Duodenal mucosa (tissue), 2 donors: ENCODE measurements around the gene ZNF624.
"Not testable (repeated sequence)": the region's sequence is repeated elsewhere in the genome, so short reads cannot be mapped to it uniquely, and the experiment has no call there.

ENCODE experiments used
- H3K27ac ChIP-seq: one replicate; pipeline ENCODE4 v1.7.0; 2013; ENCODE audit warnings: low read depth, low read length
- H3K27me3 ChIP-seq, 2 donors: one replicate each; pipeline ENCODE4 v1.7.0; 2013; ENCODE audit warnings: low read length in 2 of 2, control low read depth in 1 of 2; ENCODE audit not compliant: insufficient read depth in 2 of 2, control insufficient read depth in 1 of 2
- H3K36me3 ChIP-seq, 2 donors: one replicate each; pipeline ENCODE4 v1.7.0; 2013; ENCODE audit warnings: low read length in 2 of 2, control low read depth in 1 of 2; ENCODE audit not compliant: insufficient read depth in 2 of 2, control insufficient read depth in 1 of 2
- H3K4me1 ChIP-seq, 2 donors: one replicate each; pipeline ENCODE4 v1.7.0; 2013; ENCODE audit warnings: low read length in 2 of 2, control low read depth in 1 of 2; ENCODE audit not compliant: insufficient read depth in 2 of 2, control insufficient read depth in 1 of 2
- H3K4me3 ChIP-seq, 2 donors: one replicate each; pipeline ENCODE4 v1.7.0; 2013; ENCODE audit warnings: low read length in 2 of 2, low read depth in 1 of 2
- H3K9ac ChIP-seq, 2 donors: one replicate each; pipeline ENCODE4 v1.7.0; 2013; ENCODE audit warnings: low read length in 2 of 2, low read depth in 1 of 2
- H3K9me3 ChIP-seq, 2 donors: one replicate each; pipeline ENCODE4 v1.7.0; 2013; ENCODE audit warnings: low read length in 2 of 2, control low read depth in 1 of 2; ENCODE audit not compliant: control insufficient read depth in 1 of 2

The ZNF624 gene

GRCh38 chr17:16666553-16666906 lies 12.9 kb upstream of the ZNF624 start:
- H3K9ac ChIP-seq, H3K27ac ChIP-seq: not testable (repeated sequence)

GRCh38 chr17:16662936-16663335 lies 9.3 kb upstream of the ZNF624 start:
- Histone ChIP-seq H3K27me3 (peaks cover 0 to 4% of the 10 kb centered on the region in 2 donors), H3K36me3 (no peaks in the 10 kb centered on the region), H3K4me1 (no peaks in the 10 kb centered on the region), H3K9ac (no peak overlapping the region), H3K4me3 (no peak overlapping the region), H3K9me3 (no peaks in the 10 kb centered on the region), H3K27ac (no peak overlapping the region)

More at GRCh38 chr17:16666553-16666906, 12.9 kb upstream of the ZNF624 start:
- H3K36me3 ChIP-seq, H3K9me3 ChIP-seq, H3K4me1 ChIP-seq, H3K4me3 ChIP-seq: not testable (repeated sequence)
- H3K27me3 ChIP-seq = peaks cover 0 to 11% of the 10 kb centered on the region in 2 donors

GRCh38 chr17:16661217-16661616 lies 7.6 kb upstream of the ZNF624 start:
- no peaks in the 10 kb centered on the region for H3K4me1 ChIP-seq
- H3K9ac ChIP-seq = no peak overlapping the region
- H3K36me3 ChIP-seq = no peaks in the 10 kb centered on the region
- no peak overlapping the region for H3K27ac ChIP-seq
- peaks cover 0 to 4% of the 10 kb centered on the region in 2 donors for H3K27me3 ChIP-seq
- no peak overlapping the region for H3K4me3 ChIP-seq
- no peaks in the 10 kb centered on the region for H3K9me3 ChIP-seq

- H3K36me3 ChIP-seq = no peaks in the 10 kb centered on the region
- peak overlapping the region; percentile 62 to 78 for H3K4me3 ChIP-seq
- H3K27me3 ChIP-seq = no peaks in the 10 kb centered on the region
- no peaks in the 10 kb centered on the region for H3K9me3 ChIP-seq
- H3K9ac ChIP-seq = peak overlapping the region; percentile 73 to 75
- H3K27ac ChIP-seq = peak overlapping the region; percentile 61
- peaks cover 10 to 11% of the 10 kb centered on the region in 2 donors for H3K4me1 ChIP-seq
Observed at GRCh38 chr17:16652847-16653366, 743 bp downstream of the ZNF624 start.

- no peaks in the 10 kb centered on the region for H3K36me3 ChIP-seq
- H3K27me3 ChIP-seq = no peaks in the 10 kb centered on the region
- H3K9me3 ChIP-seq = no peaks in the 10 kb centered on the region
- H3K4me3 ChIP-seq = no peak overlapping the region
- H3K9ac ChIP-seq = no peak overlapping the region
- no peak overlapping the region for H3K27ac ChIP-seq
- H3K4me1 ChIP-seq = peaks cover 10 to 11% of the 10 kb centered on the region in 2 donors
Observed at GRCh38 chr17:16652252-16652651, 1.4 kb downstream of the ZNF624 start.

DNA sequence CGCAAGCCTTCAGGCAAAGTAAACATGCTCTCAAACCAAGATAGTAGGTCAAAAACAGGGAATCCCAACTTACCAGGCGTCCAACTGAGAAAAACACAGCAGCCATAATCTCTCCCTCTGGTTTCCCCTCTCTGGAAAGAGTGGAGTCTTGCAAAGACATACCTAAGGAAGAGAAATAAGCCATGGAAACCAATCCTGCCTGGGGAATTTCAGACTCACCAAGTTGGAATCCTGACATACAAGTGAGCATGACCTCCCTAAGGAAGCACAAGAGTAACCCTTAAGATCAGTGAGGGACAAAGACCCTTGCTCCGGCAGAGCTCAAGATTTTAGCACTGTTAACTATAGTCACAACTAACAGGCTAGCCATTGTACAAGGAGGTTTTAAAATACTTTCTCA lies 4.1 kb downstream of the ZNF624 start:
- Histone ChIP-seq H3K4me1 (peaks cover 10 to 11% of the 10 kb centered on the region in 2 donors), H3K9ac (no peak overlapping the region), H3K27me3 (no peaks in the 10 kb centered on the region), H3K9me3 (no peaks in the 10 kb centered on the region), H3K27ac (no peak overlapping the region), H3K36me3 (no peaks in the 10 kb centered on the region), H3K4me3 (no peak overlapping the region)

DNA sequence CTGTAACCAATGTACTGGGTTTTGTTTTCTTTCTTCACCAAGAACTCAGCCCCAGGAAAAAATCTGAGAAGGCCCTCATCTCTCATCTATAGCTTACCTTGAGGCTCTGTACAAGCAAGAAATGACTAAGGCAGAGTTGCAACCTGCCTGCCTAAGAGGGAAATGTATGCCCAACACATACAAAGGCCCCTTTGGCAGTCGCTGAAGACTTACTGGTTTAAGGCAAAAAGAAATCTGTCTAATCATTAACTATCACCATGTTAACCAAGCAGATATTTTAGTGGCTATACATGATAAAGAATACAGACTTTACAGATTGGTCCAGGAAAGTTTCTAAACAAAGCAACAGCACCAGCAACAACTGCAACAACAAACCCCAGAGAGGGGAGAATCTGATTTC lies 14.2 kb downstream of the ZNF624 start:
- no peak overlapping the region for H3K9ac ChIP-seq
- H3K27me3 ChIP-seq = no peaks in the 10 kb centered on the region
- H3K4me1 ChIP-seq = no peaks in the 10 kb centered on the region
- H3K4me3 ChIP-seq = no peak overlapping the region
- no peaks in the 10 kb centered on the region for H3K9me3 ChIP-seq
- no peak overlapping the region for H3K27ac ChIP-seq
- H3K36me3 ChIP-seq = peaks cover 0 to 9% of the 10 kb centered on the region in 2 donors

DNA sequence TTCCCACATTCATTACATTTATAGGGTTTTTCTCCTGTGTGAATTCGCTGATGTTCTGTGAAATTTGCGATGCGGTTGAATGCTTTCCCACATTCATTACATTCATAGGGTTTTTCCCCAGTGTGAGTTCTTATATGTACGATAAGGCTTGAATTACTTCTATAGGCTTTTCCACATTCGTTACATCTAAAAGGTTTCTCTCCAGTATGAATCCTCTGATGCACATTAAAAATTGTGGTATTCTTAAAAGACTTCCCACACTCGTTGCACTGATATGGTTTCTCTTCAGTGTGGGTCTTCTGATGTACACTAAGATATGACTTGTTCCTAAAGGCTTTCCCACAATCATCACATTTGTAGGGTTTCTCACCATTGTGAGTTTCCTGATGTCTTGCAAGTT lies 30.4 kb downstream of the ZNF624 start:
- peaks cover 16 to 25% of the 10 kb centered on the region in 2 donors for H3K36me3 ChIP-seq
- no peaks in the 10 kb centered on the region for H3K4me1 ChIP-seq
- no peaks in the 10 kb centered on the region for H3K27me3 ChIP-seq
- peaks cover 63 to 71% of the 10 kb centered on the region in 2 donors for H3K9me3 ChIP-seq
- no peak overlapping the region for H3K9ac ChIP-seq
- H3K27ac ChIP-seq = no peak overlapping the region
- H3K4me3 ChIP-seq = no peak overlapping the region

DNA sequence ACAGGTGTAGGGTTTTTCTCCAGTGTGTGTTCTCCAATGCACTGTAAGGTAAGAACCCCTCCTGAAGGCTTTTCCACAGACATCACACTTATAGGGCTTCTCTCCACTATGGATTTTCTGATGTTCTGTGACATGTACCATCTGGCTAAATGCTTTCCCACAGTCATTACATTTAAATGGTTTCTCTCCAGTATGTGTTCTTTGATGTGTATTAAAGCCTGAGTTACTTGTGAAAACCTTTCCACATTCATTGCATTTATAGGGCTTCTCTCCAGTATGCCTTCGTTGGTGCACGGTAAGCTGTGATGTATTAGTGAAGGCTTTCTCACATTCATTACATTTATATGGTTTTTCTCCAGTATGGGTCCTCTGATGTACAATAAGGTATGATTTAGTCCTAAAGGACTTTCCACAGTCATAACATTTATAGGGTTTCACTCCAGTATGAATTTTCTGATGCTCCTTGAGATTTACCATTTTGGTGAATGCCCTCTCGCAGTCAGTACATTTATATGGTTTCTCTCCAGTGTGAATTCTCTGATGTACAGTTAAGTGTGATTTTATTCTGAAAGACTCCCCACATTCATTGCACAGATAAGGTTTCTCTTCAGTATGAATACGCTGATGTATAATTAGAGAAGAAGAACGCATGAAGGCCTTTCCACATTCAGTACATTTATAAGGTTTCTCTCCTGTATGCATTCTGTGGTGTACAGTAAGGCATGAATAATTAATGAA lies 30.9 kb downstream of the ZNF624 start:
- no peak overlapping the region for H3K27ac ChIP-seq
- no peaks in the 10 kb centered on the region for H3K4me1 ChIP-seq
- H3K27me3 ChIP-seq = no peaks in the 10 kb centered on the region
- peak overlapping the region in 1 of 2 donors; percentile 29 for H3K4me3 ChIP-seq
- H3K36me3 ChIP-seq = peaks cover 16 to 25% of the 10 kb centered on the region in 2 donors
- H3K9ac ChIP-seq = no peak overlapping the region
- peaks cover 64 to 74% of the 10 kb centered on the region in 2 donors for H3K9me3 ChIP-seq

DNA sequence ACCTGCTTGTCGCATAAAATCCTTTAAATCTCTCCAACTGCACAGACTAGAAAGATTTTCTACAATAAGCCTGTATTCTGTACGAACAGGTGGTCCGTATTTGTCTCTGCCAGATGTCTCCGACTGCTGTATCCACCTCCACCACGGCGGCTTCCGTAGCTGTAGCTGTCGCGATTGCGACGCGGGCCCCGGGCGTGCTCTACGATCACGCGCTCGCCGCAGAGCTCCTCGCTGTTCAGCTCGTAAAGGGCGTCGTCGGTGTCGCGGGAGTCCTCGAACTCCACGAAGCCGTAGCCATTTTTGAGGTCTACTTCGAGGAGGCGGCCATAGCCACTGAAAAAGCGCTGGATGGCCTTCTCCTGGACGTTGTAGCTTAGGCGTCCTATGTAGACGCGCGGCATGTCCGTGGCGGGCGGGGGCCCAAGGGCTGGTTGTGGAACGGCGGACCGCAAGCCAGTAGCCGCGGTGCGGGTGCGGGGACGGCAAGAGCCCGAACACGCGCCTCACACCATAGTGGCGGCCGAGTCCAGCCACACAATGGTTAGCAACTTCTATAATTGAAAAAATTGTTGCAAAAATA lies 36.1 kb downstream of the ZNF624 start:
- Histone ChIP-seq H3K9me3 (peaks cover 49 to 56% of the 10 kb centered on the region in 2 donors), H3K36me3 (peaks cover 0 to 3% of the 10 kb centered on the region in 2 donors)

More for the DNA sequence above, 36.1 kb downstream of the ZNF624 start:
- Histone ChIP-seq H3K27me3 (no peaks in the 10 kb centered on the region), H3K4me1 (no peaks in the 10 kb centered on the region), H3K9ac (no peak overlapping the region), H3K27ac (no peak overlapping the region), H3K4me3 (no peak overlapping the region)
